ENCODE results near the gene CACNA1I.

The CACNA1I gene

DNA sequence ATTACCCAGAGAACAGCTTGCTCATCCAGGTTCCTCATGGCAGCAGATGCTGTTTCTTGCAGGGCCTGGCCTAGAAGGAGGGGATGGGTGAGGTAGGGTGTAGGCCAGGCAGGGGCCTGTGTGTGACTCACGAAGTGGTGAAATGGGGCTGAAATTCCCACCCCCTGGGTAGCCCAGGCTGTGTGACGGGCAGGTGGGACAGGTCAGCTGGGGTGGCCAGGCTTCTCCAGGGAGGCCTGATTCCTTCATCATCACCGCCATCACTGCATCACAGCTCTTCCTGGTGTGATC is 83.2 kb downstream of the CACNA1I start:
- DNase-seq = no peak

DNA sequence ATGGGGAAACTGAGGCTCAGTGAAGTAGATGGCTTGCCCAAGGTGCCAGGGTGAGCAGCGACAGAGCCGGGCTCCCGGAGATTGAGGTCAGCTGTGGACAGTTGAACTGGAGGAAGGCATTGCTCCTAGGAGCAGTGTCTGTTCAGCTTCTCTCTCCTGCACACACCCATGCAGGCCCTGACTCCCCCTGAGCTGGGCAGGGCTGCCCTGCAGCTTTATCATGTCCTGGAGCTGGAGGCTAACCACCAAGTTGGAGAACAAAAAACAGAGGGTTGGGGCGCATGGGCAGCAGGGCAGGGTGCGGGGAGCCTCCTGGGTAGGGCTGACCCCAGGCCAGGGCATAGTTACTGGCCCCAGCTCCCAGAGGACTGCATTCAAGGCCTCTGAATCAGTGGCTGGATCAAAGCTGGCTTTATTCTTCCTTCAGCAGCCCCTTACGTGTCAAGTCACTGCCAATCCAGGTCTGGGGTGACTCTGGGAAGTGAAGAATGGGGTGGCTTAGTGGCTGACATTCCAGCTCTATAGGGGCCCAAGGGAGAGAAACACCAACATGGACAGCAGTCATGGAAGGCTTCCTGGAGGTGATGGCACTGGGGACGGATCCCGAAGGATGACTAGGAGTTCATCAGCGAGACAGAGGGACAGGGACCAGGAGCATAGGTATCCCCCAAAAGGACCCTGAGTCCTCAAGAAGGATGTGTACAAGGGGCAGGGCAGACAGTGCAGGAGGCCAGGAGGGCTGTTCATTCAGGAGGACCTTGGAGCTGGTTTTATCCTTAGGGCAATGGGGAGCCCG is 83.8 kb downstream of the CACNA1I start:
- no peak for DNase-seq

DNA sequence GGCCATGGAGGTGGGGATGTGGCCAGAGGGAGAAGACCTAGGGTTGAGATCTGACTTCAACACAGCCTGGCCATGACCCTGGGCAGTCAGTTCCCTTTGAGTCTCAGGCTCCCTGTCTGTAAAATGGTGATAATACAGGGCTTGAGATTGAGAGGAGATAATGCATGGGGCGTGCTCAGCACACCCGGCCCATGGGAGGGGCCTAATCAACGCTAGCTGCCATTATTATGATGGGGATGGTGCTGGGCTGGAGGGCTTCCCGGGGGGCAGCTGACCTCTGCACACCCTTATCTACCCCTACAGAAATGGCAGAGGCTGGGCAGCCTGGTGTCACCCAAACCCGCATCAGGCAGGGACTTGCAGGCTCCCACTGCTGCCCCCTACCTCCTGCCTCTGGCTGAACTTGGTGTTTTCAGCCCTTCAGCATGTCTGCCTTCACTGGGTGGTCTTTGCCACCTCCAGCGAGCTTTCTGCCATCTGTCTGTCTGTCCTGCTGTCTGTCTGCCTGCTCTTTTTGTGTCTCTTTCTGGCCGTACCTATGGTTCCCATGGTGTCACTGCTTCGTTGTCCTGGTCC is 84.5 kb downstream of the CACNA1I start:
- no peak for DNase-seq

DNA sequence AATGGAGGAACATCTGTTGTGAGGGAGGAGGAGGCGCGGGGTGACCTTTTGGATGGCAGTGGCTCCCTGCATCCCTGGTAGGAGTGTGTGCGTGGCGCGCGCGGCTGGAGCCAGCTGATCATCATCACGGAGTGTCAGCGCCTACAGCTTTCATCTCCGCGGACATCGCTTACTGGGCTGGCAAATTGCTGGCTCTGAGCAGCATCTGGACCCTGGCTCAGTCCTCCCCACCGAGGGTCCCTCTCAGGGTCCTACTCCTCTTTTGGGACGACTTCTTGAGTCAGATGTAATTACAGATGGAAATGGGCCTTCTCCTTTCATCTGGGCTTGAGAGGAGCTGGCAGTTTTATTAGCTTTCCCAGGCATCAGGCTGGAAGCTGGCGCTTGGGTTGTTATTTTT is 85.3 kb downstream of the CACNA1I start:
- no peak for DNase-seq

DNA sequence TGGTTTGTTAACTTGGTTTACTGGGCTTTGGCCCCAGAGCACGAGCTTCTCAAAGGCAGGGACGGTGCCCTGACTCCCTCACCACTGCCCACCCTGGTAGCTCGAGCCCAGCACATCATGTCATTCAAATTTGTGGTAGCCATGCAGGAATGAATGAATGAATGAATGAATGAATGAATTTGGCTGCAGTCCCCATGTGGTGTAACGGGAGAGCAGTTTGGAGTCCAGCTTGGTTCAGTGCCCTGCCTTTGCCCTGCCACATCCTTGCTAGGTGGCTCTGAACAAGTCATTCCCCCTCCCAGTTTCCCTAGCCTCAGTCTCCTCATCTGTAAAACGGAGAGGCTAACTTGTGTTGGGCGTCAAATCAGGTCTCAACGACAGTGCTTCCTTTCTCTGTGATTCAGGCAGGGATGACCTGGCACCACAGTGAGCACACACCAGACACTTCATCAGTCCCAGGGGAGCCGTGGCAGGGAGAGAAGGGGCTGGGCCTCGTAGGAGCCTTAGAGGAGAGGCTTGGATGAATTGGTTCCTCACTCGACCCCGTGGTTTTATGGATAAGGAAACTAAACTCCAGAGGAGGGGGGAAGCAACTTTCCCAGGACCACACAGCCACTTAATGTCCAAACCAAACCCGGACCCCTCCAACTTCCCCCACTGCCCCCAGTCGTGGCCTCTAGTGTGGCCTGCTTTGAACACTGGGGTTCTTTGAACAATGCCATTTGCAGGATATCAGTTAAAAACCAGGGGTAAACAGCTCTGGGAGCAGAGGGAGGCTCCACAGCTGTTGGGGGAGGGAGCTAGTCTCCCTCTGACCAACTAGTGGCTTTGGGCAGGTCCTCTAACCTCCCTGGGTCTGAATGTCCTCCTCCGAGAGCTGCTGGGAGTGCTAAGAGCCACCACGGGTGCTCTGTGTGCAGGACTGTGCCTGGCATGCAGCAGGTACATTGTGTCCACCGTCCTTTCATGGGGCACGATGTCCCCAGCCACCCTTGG is 86.2 kb downstream of the CACNA1I start:
- no peak for DNase-seq

DNA sequence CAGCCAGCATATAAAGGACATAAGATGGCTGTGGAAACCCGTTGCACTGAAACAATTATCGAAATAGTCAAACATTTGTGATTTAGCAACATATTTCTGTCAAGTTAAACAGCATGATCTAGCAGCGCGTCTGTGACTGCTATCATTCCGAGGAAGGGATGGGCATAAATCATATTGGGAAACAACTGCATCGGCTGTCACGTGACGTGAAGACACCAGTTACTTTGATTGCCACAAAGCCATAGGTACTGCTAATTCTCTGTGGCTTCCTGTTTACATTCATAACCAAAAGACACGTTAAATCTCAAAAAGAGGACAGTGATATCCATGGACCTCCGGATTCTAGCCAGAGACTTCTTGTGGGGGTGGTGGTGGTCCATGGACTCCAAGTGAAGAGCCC is 87.8 kb downstream of the CACNA1I start:
- no peak for DNase-seq

DNA sequence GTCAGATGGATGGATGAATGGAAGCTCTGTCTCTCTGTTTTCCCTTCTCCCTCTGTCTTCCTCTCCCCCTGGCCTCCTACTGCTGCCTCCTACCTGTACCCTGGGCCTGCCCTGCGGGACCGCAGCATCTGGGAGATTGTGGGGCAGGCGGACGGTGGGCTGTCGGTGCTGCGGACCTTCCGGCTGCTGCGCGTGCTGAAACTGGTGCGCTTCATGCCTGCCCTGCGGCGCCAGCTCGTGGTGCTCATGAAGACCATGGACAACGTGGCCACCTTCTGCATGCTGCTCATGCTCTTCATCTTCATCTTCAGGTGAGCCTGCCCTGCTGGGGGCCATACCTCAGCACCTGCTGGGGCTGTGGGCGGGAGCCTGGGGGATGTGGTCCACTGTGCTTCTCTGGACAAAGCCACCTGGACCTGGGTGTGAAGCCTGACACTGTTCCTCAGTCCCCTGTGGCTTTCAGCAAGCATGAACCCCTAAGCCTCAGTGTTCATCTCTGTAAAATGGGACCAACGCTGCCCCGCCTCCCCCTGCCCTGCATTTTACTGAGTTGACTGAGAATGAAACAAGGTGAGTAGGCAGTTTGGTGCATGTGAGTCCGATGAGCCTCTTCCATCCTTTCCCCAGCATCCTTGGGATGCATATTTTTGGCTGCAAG is 88.4 kb downstream of the CACNA1I start:
- DNase-seq = no peak

DNA sequence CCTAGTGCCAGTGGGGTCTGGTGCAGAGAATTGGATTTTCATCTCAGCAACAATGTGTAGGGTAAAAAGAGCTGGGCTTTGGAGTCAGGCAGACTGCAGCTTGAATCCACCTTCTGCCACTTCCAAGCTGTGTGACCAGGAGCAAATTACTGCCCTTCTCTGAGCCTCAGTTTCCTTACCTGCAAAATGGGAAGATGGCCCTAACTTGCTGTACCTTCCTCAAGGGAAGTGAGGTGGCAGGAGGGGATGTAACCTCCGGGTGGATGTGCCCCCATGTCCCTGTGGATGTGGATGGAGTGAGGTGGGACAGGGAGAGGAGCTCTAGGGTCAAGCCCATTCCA is 90.9 kb downstream of the CACNA1I start:
- no peak for DNase-seq

DNA sequence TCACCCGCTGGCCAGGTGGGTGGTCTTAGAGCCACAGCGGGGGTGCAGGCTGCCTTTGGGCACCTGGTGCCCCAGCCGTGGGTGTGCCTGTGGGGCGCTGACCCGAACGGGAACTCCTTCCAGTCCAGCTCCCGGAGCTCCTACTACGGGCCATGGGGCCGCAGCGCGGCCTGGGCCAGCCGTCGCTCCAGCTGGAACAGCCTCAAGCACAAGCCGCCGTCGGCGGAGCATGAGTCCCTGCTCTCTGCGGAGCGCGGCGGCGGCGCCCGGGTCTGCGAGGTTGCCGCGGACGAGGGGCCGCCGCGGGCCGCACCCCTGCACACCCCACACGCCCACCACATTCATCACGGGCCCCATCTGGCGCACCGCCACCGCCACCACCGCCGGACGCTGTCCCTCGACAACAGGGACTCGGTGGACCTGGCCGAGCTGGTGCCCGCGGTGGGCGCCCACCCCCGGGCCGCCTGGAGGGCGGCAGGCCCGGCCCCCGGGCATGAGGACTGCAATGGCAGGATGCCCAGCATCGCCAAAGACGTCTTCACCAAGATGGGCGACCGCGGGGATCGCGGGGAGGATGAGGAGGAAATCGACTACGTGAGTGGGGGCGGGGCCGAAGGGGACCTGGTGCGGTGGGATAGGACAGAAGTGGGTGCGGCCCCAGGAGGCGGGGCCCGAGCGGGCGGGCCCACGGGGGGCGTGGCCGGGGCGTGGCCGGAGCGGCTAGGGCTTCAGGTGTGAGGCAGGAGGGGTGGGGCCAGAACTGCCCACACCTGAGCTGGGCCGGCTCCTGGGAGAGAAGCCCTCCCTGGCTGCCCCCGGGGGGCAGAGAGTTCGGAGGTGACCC is 91.5 kb downstream of the CACNA1I start:
- no peak for DNase-seq

DNA sequence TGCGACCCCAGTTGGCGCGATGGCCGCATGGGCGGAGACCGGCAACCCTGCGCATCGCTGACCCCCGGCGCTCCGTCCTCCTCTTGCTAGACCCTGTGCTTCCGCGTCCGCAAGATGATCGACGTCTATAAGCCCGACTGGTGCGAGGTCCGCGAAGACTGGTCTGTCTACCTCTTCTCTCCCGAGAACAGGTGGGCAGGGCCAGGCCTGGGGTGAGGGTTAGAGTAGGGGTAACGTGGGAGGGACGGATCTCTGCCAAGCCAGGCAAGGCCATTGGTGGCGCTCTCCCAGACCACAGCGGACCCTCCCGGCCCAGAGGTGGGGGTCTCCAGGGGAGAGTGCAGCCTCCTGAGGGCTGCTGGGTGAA is 92.1 kb downstream of the CACNA1I start:
- no peak for DNase-seq

DNA sequence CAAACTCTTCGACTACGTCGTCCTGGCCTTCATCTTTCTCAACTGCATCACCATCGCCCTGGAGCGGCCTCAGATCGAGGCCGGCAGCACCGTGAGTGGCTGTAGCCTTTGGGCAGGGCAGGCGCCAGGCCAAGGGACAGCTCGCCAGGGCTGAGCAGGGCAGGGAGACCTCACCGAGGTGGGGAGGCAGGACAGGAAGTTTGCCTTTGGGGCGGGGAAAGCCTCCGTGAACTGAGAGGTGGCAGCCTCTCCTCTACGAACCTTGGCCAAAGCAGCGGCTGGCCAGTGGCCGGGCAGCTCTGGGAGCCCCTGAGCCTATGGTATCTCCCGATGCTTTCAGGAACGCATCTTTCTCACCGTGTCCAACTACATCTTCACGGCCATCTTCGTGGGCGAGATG is 93.2 kb downstream of the CACNA1I start:
- no peak for DNase-seq

DNA sequence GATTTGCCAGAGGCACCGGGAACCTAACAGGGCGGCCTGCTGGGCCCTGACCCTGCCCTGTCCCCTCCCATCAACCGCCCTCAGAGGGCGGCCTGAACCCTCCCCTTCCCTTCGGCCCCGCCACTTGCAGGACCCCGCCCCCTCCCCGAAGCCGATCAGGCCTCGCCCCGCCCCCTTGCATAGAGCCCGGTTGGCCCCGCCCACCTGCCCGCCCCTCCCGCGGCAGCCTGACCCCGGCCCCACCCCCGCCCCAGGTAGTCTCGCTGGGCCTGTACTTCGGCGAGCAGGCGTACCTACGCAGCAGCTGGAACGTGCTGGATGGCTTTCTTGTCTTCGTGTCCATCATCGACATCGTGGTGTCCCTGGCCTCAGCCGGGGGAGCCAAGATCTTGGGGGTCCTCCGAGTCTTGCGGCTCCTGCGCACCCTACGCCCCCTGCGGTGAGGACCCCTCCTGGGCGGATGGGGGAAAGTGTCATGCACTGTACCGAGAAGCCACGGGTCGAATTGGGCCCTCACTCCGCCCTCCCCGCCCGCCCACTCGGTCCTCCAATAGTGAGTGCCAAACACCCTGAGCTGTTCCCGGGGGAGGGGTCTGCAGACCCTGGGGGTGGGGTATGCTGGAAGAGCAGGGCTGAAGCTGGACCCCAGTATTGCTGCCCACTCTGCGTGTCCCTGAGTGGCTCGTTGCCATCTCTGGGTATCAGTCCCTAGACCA is 94.1 kb downstream of the CACNA1I start:
- no peak for DNase-seq

DNA sequence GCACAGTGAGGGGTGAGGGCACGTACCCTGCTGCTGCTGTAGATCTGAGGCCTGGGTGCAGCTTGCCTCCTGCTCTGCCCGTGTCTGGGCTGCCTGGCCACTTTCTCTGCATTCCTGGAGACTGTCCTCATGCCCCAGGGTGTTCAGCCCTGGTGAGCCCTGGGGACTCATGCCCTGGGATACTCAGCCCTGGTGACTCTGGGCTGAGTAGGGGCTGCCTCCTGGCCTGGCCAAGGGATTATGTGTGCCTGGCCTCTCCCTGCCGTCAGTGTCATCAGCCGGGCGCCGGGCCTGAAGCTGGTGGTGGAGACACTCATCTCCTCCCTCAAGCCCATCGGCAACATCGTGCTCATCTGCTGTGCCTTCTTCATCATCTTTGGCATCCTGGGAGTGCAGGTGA is 94.7 kb downstream of the CACNA1I start:
- DNase-seq = no peak

DNA sequence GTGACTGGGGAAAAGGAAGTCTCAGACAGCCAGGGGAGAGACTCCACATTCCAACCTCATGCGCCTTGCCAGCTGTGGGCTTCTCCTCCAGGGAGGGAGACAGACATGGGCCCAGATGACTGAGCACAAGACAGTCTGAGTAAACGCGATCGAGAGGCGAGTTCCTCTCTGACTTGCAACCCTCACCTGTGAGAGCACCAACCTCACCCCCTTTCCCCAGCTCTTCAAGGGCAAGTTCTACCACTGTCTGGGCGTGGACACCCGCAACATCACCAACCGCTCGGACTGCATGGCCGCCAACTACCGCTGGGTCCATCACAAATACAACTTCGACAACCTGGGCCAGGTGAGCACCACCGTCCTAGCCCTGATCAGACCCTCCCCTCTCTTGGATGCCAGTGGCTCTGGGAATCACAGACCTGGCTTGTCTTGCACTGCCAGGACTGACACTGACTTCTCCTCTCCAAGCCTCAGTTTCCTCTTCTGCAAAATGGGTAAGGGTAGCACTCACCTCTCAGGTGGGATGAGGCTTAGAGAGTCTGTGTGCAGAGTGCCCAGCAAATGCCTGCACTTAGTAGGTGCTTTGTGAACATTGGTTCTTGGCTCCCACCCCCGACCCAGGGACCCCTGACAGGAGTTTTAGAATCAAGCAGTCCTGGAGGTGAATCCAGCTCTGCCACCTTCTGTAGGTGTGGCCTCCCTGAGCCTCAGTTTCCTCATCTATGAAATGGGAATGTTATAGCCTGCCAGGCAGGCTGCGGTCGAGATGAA is 95.3 kb downstream of the CACNA1I start:
- DNase-seq = no peak

DNA sequence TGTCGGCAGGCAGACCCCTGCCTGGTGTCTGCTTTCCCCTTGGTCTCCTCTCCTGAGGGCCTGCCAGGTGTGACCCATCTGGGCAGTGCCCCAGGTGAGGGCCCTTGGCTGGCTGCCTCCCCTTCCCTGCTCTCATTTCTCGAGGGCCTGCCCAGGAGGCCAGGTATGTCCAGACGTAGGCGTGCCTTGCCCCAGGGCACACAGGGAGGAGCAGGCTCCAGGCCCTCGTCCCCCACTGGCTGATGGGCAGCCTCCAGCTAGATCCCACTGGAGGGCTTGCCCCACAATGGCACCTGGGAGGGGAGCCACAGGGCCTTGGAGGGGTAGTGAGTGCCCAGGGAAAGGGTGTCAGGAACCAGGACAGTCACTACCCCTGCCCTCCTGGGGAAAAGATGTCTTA is 95.9 kb downstream of the CACNA1I start:
- no peak for DNase-seq

DNA sequence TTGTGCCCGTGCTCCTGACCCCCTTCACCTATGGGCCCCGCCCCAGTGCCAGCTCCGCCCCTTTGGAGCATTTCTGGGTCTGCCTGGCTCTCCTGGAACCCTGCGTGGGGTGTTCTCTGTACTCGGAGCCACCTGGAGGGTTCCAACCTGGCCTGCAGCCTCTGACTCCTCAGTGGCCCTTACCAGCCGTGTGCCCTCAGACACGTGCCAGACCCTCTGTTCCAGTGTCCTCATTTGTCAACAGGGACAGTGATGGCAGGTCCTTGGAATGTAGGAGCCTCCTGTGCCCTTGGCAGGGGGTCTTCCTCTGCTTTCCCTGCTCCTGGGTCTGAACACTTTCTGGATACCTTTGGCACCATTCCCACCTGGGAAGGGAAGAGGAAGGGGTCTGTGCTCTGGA is 96.4 kb downstream of the CACNA1I start:
- DNase-seq = no peak

DNA sequence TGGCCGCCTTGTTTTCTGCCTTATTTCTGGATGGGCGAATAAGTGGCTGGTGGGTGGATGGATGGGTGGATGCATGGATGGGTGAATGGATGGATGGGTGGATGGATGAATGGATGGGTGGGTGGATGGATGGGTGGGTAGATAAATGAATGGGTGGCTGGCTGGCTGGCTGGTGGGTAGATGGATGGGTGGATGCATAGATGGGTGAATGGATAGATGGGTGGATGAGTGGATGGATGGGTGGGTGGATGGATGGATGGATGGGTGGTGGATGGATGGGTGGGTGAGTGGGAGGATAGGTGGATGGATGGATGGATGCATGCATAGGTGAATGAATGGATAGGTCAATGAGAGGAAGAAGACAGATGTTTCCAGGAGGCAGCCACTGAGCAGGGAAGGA is 98.9 kb downstream of the CACNA1I start:
- no peak for DNase-seq

DNA sequence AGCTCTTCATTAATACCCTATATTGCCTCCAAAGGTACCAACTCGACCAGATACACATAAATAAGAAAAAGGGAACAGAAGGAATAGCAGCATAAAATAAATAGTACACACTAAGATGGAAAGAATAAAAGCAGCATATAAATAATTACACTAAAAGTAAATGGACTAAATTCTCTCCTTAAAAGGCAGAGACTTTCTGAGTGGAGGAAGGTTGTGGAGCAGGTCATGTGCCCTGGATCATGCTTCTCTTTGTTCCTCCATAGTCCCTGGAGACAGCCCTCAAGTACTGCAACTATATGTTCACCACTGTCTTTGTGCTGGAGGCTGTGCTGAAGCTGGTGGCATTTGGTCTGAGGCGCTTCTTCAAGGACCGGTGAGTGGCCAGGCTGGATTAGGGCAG is 101.4 kb downstream of the CACNA1I start:
- DNase-seq = no peak

DNA sequence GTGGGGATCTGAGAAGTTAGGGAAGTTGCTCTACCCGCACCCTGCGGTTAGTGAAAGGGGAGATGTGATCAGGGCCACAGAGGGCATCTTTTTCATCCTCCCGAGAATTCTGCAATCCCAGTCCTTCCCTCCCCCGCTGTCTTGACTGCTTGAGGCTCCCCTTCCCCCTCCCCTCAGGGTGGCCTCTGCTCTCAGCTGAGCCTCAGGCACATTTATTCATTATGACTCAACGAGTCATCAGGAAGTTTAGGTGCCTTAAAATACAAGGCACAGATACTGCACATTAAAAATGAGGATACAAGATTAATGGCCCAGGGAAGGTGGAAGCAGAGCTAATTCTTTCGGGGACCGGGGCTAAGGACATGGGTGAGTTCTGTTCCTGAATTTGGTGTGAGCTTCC is 104.0 kb downstream of the CACNA1I start:
- no peak for DNase-seq

DNA sequence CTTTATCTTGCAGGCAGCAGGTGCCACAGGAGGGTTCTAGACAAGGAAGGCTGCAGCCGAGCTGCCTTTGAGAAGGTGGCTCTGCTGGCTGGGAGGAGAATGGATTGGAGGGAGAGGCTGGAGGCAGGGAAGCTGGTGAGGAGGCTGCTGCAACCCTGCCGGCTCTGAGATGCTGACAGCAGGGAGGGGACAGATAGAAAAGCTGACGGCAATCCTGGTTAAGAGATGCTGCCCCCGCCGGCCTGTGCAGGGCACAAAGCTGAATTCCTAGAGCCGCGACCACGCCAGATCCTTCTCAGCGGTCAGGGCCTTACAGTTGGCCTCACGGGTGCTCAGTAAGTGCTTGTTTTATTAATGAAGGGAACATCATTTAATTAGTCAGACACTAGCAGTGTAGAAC is 105.4 kb downstream of the CACNA1I start:
- no peak for DNase-seq

DNA sequence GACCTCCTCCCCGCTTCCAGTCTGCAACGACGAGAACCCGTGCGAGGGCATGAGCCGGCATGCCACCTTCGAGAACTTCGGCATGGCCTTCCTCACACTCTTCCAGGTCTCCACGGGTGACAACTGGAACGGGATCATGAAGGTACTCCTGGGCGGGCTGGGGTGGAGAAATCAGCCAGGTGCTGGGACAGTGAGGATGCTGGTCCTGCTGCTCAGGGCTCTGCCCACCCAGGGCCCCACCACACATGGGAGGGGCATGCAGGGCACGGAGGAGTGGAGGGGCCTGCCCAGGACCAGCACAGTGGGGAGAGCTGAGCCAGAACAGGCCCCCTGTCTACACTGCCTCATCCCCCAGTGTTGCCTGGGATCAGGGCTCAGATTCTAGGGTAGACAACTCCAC is 107.4 kb downstream of the CACNA1I start:
- DNase-seq = no peak
